Neural cell (in vitro differentiated cells): ENCODE results near the gene HBM. TPM values are rescaled to one million over a fixed set of nuclear protein-coding genes. Genes with fewer than 3 reads are reported as not detected.
"Not testable (repeated sequence)": the region's sequence is repeated elsewhere in the genome, so short reads cannot be mapped to it uniquely, and the experiment has no call there.

Experiments
- H2AFZ ChIP-seq: fragments of 200-600, 300-800 bp; sonication (generic), shearing (Covaris generic); 2 replicates; pipeline ENCODE4 v1.6.0; 2014; ENCODE audit warnings: low read depth, mild to moderate bottlenecking, antibody characterized with exemption, low read length, moderate library complexity
- H3F3A ChIP-seq: fragments of 200-600 bp; shearing (Covaris generic); 2 replicates; pipeline ENCODE4 v1.6.1; 2016; ENCODE audit warnings: mild to moderate bottlenecking, moderate library complexity, mixed read lengths, antibody characterized with exemption, low read length; ENCODE audit not compliant: insufficient read depth, poor library complexity, severe bottlenecking
- H3K27ac ChIP-seq: fragments of 200-600, 300-800 bp; sonication (generic), shearing (Covaris generic); 2 replicates; pipeline ENCODE4 v1.5.1; 2014; ENCODE audit warnings: mild to moderate bottlenecking, low read length, moderate library complexity
- H3K27me3 ChIP-seq: fragments of 300-800, 200-600 bp; sonication (generic), shearing (Covaris generic); 2 replicates; pipeline ENCODE4 v1.6.0; 2014; ENCODE audit warnings: mild to moderate bottlenecking, low read depth, low read length, moderate library complexity; ENCODE audit not compliant: insufficient read depth
- H3K36me3 ChIP-seq: fragments of 300-800, 200-600 bp; sonication (generic), shearing (Covaris generic); 2 replicates; pipeline ENCODE4 v1.5.1; 2014; ENCODE audit warnings: mild to moderate bottlenecking, antibody characterized with exemption, low read length, moderate library complexity; ENCODE audit not compliant: insufficient read depth
- H3K4me2 ChIP-seq: fragments of 300-800, 200-600 bp; sonication (generic), shearing (Covaris generic); 2 replicates; pipeline ENCODE4 v1.6.0; 2014; ENCODE audit warnings: mild to moderate bottlenecking, low read length
- H3K4me3 ChIP-seq: fragments of 300-800, 200-600 bp; sonication (generic), shearing (Covaris generic); 2 replicates; pipeline ENCODE4 v1.5.1; 2014; ENCODE audit warnings: mild to moderate bottlenecking, low read length, moderate library complexity
- H3K79me2 ChIP-seq: fragments of 200-600 bp; shearing (Covaris generic); replicated peaks from 2 replicates; pipeline ENCODE4 v1.6.0; 2014; ENCODE audit warnings: mild to moderate bottlenecking, low read length, moderate library complexity; ENCODE audit not compliant: insufficient read depth
- H3K9ac ChIP-seq: fragments of 300-800, 200-600 bp; sonication (generic), shearing (Covaris generic); 2 replicates; pipeline ENCODE4 v1.6.1; 2016; ENCODE audit warnings: mild to moderate bottlenecking, low read length, mixed read lengths
- H3K9me2 ChIP-seq: fragments of 200-600 bp; shearing (Covaris generic); 2 replicates; pipeline ENCODE4 v1.6.1; 2016; ENCODE audit warnings: mild to moderate bottlenecking, low read length, mixed read lengths; ENCODE audit not compliant: insufficient read depth
- H3K9me3 ChIP-seq: fragments of 200-600, 300-800 bp; sonication (generic), shearing (Covaris generic); 2 replicates; pipeline ENCODE4 v1.6.1; 2016; ENCODE audit warnings: mild to moderate bottlenecking, mixed run types, low read length, moderate library complexity, mixed read lengths
- H4K20me1 ChIP-seq: fragments of 200-600 bp; shearing (Covaris generic); 2 replicates; pipeline ENCODE4 v1.6.1; 2016; ENCODE audit warnings: mild to moderate bottlenecking, mixed run types; ENCODE audit not compliant: insufficient read depth
- CTCF ChIP-seq: fragments of 450-650 bp; IDR thresholded peaks from 2 replicates; pipeline ENCODE4 v1.5.1; 2014; ENCODE audit warnings: antibody characterized with exemption, mild to moderate bottlenecking, moderate library complexity; ENCODE audit not compliant: poor library complexity, severe bottlenecking
- EP300 ChIP-seq: fragments of 450-650 bp; conservative IDR thresholded peaks from 2 replicates; pipeline ENCODE4 v1.6.1; 2014; ENCODE audit warnings: antibody characterized with exemption, mild to moderate bottlenecking, moderate library complexity; ENCODE audit not compliant: poor library complexity, severe bottlenecking
- EZH2 ChIP-seq: fragments of 200-600, 300-800 bp; shearing (Covaris generic), sonication (generic); IDR thresholded peaks from 2 replicates; pipeline ENCODE4 v1.6.1; 2014; ENCODE audit warnings: antibody characterized with exemption, low read length, borderline replicate concordance, mild to moderate bottlenecking; ENCODE audit not compliant: insufficient read depth, poor library complexity, severe bottlenecking
- MXI1 ChIP-seq: fragments of 450-650 bp; conservative IDR thresholded peaks from 2 replicates; pipeline ENCODE4 v1.6.1; 2014; ENCODE audit warnings: antibody characterized with exemption, mild to moderate bottlenecking; ENCODE audit not compliant: poor library complexity, severe bottlenecking
- POLR2AphosphoS5 ChIP-seq: IDR thresholded peaks from 2 replicates; pipeline ENCODE4 v1.6.1; 2012
- RAD21 ChIP-seq: fragments of 450-650 bp; conservative IDR thresholded peaks from 2 replicates; pipeline ENCODE4 v1.6.1; 2014; ENCODE audit warnings: antibody characterized with exemption, mild to moderate bottlenecking, moderate library complexity
- SMC3 ChIP-seq: fragments of 450-650 bp; conservative IDR thresholded peaks from 2 replicates; pipeline ENCODE4 v1.6.1; 2014; ENCODE audit warnings: antibody characterized with exemption, mild to moderate bottlenecking, moderate library complexity; ENCODE audit not compliant: poor library complexity
- TAF1 ChIP-seq: IDR thresholded peaks from 2 replicates; pipeline ENCODE4 v1.6.1; 2012; ENCODE audit warnings: low read depth
- polyA plus RNA-seq: library from polyadenylated mRNA; depleted of rRNA; stranded (reverse); fragments of >200 nt; gene quantifications from 2 replicates; pipeline ENCODE4 v1.2.3, GENCODE V29; 2014
- TF ChIP-seq, protein P1 (sequence below): IDR thresholded peaks from 2 replicates; pipeline ENCODE4 v1.6.1; 2012; ENCODE audit warnings: borderline replicate concordance

Gene HBM
- polyA plus RNA-seq, 1 donor from 2014 or later = not detected

DNA sequence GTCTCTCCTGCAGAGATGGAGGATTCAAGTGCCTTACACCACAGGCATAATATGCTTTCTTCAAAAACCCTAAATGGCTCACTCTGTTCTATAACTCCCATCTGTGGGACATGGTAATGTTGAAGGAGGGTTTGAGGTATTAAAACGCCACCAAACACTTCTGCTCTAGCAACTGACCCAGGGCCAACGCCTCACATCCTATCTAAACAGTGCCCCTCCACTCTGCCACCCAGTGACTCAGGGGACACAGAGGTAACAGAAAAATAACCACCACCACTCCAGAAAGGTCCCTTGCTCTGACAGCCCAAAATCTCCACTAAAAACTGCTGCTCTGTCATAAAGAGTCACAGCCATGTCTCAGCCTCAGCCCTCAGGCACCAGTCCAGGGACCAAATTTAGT lies 45.0 kb upstream of the HBM start:
- no peak overlapping the region for H2AFZ ChIP-seq
- H3F3A ChIP-seq = no peaks in the 10 kb centered on the region
- TF ChIP-seq RAD21 (no peak), SMC3 (no peak)
- no peak overlapping the region for H3K27ac ChIP-seq
- H3K36me3 ChIP-seq = no peaks in the 10 kb centered on the region
- H3K79me2 ChIP-seq = no peaks in the 10 kb centered on the region
- H3K9me2 ChIP-seq = no peaks in the 10 kb centered on the region
- no peak overlapping the region for H3K9ac ChIP-seq
- no peak overlapping the region for H3K4me3 ChIP-seq
- H4K20me1 ChIP-seq = no peaks in the 10 kb centered on the region
- no peaks in the 10 kb centered on the region for H3K27me3 ChIP-seq
- H3K4me2 ChIP-seq = no peak overlapping the region
- no peaks in the 10 kb centered on the region for H3K9me3 ChIP-seq

DNA sequence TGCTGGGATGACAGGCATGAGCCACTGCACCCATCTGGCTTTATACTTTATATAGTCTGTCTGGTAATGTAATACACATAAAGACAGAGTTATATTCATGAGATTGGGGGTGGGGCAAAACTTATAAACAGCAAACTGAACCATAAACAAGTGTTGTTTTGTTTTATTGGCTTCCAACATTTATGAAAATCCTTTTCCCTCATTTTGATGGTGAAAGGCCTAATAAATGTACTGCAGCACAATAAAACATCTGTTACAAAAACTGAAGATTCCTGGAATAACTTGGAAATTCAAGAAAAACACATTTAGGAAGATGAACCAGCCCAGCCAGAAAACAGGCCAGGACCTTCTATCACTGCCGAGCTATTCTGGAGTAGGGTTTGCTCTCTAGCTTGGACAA lies 43.4 kb upstream of the HBM start:
- Histone ChIP-seq H3K27ac (no peak overlapping the region), H3K9ac (no peak overlapping the region), H3K27me3 (no peaks in the 10 kb centered on the region), H3K9me2 (no peaks in the 10 kb centered on the region), H2AFZ (no peak overlapping the region), H3K4me3 (no peak overlapping the region), H4K20me1 (no peaks in the 10 kb centered on the region), H3K9me3 (no peaks in the 10 kb centered on the region), H3K4me2 (no peak overlapping the region), H3F3A (no peaks in the 10 kb centered on the region), H3K36me3 (no peaks in the 10 kb centered on the region), H3K79me2 (no peaks in the 10 kb centered on the region)
- no peak for TF ChIP-seq EZH2
- no peak for TF ChIP-seq TAF1
- TF ChIP-seq SMC3 = no peak
- TF ChIP-seq CTCF = no peak
- TF ChIP-seq, protein P1, sequence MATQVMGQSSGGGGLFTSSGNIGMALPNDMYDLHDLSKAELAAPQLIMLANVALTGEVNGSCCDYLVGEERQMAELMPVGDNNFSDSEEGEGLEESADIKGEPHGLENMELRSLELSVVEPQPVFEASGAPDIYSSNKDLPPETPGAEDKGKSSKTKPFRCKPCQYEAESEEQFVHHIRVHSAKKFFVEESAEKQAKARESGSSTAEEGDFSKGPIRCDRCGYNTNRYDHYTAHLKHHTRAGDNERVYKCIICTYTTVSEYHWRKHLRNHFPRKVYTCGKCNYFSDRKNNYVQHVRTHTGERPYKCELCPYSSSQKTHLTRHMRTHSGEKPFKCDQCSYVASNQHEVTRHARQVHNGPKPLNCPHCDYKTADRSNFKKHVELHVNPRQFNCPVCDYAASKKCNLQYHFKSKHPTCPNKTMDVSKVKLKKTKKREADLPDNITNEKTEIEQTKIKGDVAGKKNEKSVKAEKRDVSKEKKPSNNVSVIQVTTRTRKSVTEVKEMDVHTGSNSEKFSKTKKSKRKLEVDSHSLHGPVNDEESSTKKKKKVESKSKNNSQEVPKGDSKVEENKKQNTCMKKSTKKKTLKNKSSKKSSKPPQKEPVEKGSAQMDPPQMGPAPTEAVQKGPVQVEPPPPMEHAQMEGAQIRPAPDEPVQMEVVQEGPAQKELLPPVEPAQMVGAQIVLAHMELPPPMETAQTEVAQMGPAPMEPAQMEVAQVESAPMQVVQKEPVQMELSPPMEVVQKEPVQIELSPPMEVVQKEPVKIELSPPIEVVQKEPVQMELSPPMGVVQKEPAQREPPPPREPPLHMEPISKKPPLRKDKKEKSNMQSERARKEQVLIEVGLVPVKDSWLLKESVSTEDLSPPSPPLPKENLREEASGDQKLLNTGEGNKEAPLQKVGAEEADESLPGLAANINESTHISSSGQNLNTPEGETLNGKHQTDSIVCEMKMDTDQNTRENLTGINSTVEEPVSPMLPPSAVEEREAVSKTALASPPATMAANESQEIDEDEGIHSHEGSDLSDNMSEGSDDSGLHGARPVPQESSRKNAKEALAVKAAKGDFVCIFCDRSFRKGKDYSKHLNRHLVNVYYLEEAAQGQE = no peak
- TF ChIP-seq POLR2AphosphoS5 = no peak
- no peak for TF ChIP-seq EP300
- TF ChIP-seq RAD21 = no peak
- TF ChIP-seq MXI1 = no peak

GRCh38 chr16:123558-124350 lies 42.0 kb upstream of the HBM start:
- not testable (repeated sequence) for H3K9ac ChIP-seq, H3K9me3 ChIP-seq, H3K36me3 ChIP-seq, H3F3A ChIP-seq, H3K4me2 ChIP-seq, H3K27me3 ChIP-seq, H2AFZ ChIP-seq, H4K20me1 ChIP-seq, H3K27ac ChIP-seq, H3K79me2 ChIP-seq, H3K4me3 ChIP-seq, H3K9me2 ChIP-seq
